ENCODE results near the gene NHSL1.

NHSL1 gene

GRCh38 chr6:138494312-138494711 lies 5.0 kb downstream of the NHSL1 start:
- no peak for DNase-seq (ENCODE audit: low read depth)

GRCh38 chr6:138493413-138493812 lies 5.9 kb downstream of the NHSL1 start:
- no peak for DNase-seq (ENCODE audit: low read depth)

GRCh38 chr6:138492871-138493270 lies 6.4 kb downstream of the NHSL1 start:
- DNase-seq (ENCODE audit: low read depth), result no peak

GRCh38 chr6:138492113-138492512 lies 7.2 kb downstream of the NHSL1 start:
- DNase-seq (ENCODE audit: low read depth), result no peak

GRCh38 chr6:138491017-138491416 lies 8.3 kb downstream of the NHSL1 start:
- DNase-seq (ENCODE audit: low read depth), result no peak

GRCh38 chr6:138489846-138490245 lies 9.4 kb downstream of the NHSL1 start:
- DNase-seq (ENCODE audit: low read depth), result no peak

GRCh38 chr6:138487102-138487604 lies 12.1 kb downstream of the NHSL1 start:
- DNase-seq (ENCODE audit: low read depth), result no peak

GRCh38 chr6:138486249-138487101 lies 12.8 kb downstream of the NHSL1 start:
- DNase-seq (ENCODE audit: low read depth), result no peak

- DNase-seq (ENCODE audit: low read depth), result no peak
Measured at GRCh38 chr6:138485586-138486248, 13.6 kb downstream of the NHSL1 start.

- no peak for DNase-seq (ENCODE audit: low read depth)
Measured at GRCh38 chr6:138485005-138485545, 14.2 kb downstream of the NHSL1 start.

GRCh38 chr6:138484018-138484731 lies 15.1 kb downstream of the NHSL1 start:
- DNase-seq (ENCODE audit: low read depth), result no peak

GRCh38 chr6:138482816-138483215 lies 16.5 kb downstream of the NHSL1 start:
- DNase-seq (ENCODE audit: low read depth), result no peak

GRCh38 chr6:138480279-138480949 lies 18.9 kb downstream of the NHSL1 start:
- DNase-seq (ENCODE audit: low read depth), result no peak

GRCh38 chr6:138477913-138478539 lies 21.3 kb downstream of the NHSL1 start:
- no peak for DNase-seq (ENCODE audit: low read depth)

GRCh38 chr6:138476116-138476515 lies 23.2 kb downstream of the NHSL1 start:
- DNase-seq (ENCODE audit: low read depth), result no peak

- DNase-seq (ENCODE audit: low read depth), result no peak
Measured at GRCh38 chr6:138473144-138473543, 26.1 kb downstream of the NHSL1 start.

GRCh38 chr6:138468320-138469015 lies 30.8 kb downstream of the NHSL1 start:
- no peak for DNase-seq (ENCODE audit: low read depth)

GRCh38 chr6:138467901-138468300 lies 31.4 kb downstream of the NHSL1 start:
- DNase-seq (ENCODE audit: low read depth), result no peak

GRCh38 chr6:138465007-138465645 lies 34.2 kb downstream of the NHSL1 start:
- DNase-seq (ENCODE audit: low read depth), result no peak

- DNase-seq (ENCODE audit: low read depth), result no peak
Measured at GRCh38 chr6:138464085-138464484, 35.2 kb downstream of the NHSL1 start.

All from stimulated activated CD8-positive, alpha-beta memory T cell treated with anti-CD3 and anti-CD28 coated beads, Interleukin-12 subunit alpha, Interleukin-12 subunit beta, amount 100 ng/mL, for 1 hour (primary cell).